SJCRH30 (cell line): ENCODE results near the gene ZNF213. TPM values are rescaled to one million over a fixed set of nuclear protein-coding genes. Genes with fewer than 3 reads are reported as not detected.

Experiments
- DNase-seq, 2 experiments: peaks; one replicate each; pipeline ENCODE4 v3.0.0-alpha.2; 2015 to 2020
- H3K27ac ChIP-seq: fragments of 250-450 bp; sonication (Bioruptor Pico); 2 replicates; pipeline ENCODE4 v1.5.1; 2020; ENCODE audit warnings: mild to moderate bottlenecking, moderate library complexity
- H3K27me3 ChIP-seq: fragments of 250-450 bp; sonication (Bioruptor Pico); 2 replicates; pipeline ENCODE4 v1.5.1; 2020; ENCODE audit warnings: mild to moderate bottlenecking, moderate library complexity
- H3K36me3 ChIP-seq: fragments of 250-450 bp; sonication (Bioruptor Pico); 2 replicates; pipeline ENCODE4 v1.5.1; 2020; ENCODE audit warnings: mild to moderate bottlenecking, moderate library complexity
- H3K4me1 ChIP-seq: fragments of 250-450 bp; sonication (Bioruptor Pico); 2 replicates; pipeline ENCODE4 v1.5.1; 2020; ENCODE audit warnings: mild to moderate bottlenecking, moderate library complexity
- H3K4me3 ChIP-seq: fragments of 250-450 bp; sonication (Bioruptor Pico); 2 replicates; pipeline ENCODE4 v1.5.1; 2020; ENCODE audit warnings: mild to moderate bottlenecking, moderate library complexity
- H3K9me3 ChIP-seq: fragments of 250-450 bp; sonication (Bioruptor Pico); replicated peaks from 2 replicates; pipeline ENCODE4 v1.5.1; 2020; ENCODE audit warnings: mild to moderate bottlenecking, moderate library complexity
- total RNA-seq: library from RNA; depleted of rRNA; stranded (reverse); fragments of >200 nt; shearing (Covaris generic); gene quantifications from 2 replicates; pipeline ENCODE4 v1.2.3, GENCODE V29; 2014

Gene ZNF213
- total RNA-seq, 1 experiment from 2014 or later, result 2.5 TPM

- no peak overlapping the region for H3K27ac ChIP-seq
- no peaks in the 10 kb centered on the region for H3K9me3 ChIP-seq
- DNase-seq, result no peak
- H3K27me3 ChIP-seq, result peaks cover 3% of the 10 kb centered on the region; the same call in 1 of the 2 replicates
- H3K36me3 ChIP-seq, result no peaks in the 10 kb centered on the region; the same call in 1 of the 2 replicates
- H3K4me3 ChIP-seq, result no peak overlapping the region
- H3K4me1 ChIP-seq, result peaks cover 12% of the 10 kb centered on the region; the same call in 1 of the 2 replicates
Observed at GRCh38 chr16:3145660-3146059, 10.8 kb downstream of the ZNF213 start.

DNA sequence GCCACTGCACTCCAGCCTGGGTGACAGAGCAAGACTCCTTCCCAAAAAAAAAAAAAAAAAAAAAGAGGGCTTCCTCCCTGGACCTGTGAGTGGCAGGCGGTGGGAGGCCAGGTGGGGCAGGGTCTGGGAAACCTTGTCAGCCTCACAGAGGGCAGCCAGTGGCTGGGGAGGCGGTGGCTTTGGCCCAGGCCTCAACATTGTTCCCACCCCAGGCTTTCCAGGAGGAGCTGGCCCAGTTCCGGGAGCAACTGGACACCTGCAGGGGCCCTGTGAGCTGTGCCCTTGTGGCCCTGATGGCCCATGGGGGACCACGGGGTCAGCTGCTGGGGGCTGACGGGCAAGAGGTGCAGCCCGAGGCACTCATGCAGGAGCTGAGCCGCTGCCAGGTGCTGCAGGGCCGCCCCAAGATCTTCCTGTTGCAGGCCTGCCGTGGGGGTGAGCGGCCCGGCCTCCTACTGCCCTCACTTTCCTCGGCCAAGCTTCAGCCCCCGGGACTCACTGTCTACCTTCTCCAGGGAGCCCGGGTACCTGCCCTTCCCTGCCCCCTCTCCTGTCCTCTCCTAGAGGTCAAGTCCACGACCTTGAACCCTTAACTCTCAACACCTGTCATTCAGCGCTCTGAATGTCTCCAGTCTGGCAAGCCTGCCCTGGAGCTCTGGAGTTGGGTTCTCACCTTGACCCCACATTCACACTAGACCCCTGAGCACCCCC lies 12.4 kb downstream of the ZNF213 start:
- no peak for DNase-seq
- H3K9me3 ChIP-seq, result no peaks in the 10 kb centered on the region
- no peak overlapping the region for H3K4me3 ChIP-seq
- no peaks in the 10 kb centered on the region for H3K36me3 ChIP-seq
- no peak overlapping the region for H3K27ac ChIP-seq
- H3K27me3 ChIP-seq, result peaks cover 3% of the 10 kb centered on the region; the same call in 1 of the 2 replicates
- peaks cover 12% of the 10 kb centered on the region; the same call in 1 of the 2 replicates for H3K4me1 ChIP-seq

GRCh38 chr16:3147757-3148104 lies 12.9 kb downstream of the ZNF213 start:
- H3K9me3 ChIP-seq, result no peaks in the 10 kb centered on the region
- peaks cover 3% of the 10 kb centered on the region; the same call in 1 of the 2 replicates for H3K27me3 ChIP-seq
- no peak for DNase-seq
- H3K36me3 ChIP-seq, result no peaks in the 10 kb centered on the region
- H3K4me1 ChIP-seq, result peaks cover 12% of the 10 kb centered on the region; the same call in 1 of the 2 replicates
- H3K4me3 ChIP-seq, result no peak overlapping the region
- no peak overlapping the region for H3K27ac ChIP-seq

DNA sequence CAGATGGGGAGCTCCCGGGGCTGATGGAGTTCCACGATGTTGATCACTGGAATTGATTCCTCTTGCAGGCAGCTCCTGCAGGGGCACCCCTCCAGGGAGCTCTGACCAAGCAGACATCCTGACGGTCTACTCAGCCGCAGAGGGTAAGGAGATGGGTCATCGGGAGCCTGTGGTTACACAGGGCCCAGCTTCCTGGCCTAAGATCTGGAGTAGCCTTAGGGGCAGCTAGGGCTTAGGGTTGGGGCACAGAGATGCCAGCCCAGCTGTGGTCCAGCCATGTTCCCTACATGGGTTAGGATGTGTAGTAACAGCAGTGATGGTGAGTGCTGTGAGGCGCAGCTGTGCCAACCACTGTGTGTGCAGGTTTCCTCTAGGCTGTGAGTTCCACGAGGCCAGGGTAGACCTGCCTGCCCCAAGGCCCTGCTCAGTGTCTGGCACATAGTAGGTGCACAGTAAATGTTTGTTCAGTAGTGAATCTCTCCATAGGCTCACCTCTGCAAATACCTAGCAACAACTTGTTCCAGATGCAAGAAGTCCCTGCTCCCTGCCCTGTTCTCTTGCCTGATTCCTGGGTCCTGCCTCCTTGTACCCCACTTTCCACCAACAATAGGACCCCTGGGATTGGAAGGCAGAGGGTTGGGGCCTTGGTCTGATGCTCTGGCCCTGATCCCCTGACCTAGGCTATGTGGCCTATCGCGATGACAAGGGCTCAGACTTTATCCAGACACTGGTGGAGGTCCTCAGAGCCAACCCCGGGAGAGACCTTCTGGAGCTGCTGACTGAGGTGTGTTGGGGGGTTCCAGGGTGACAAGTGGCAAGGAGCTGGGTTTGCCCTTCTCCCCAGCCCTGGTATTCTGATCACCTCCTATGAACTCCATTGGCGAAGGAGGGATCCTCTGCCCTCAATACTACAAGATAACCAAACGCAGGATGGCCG lies 13.7 kb downstream of the ZNF213 start:
- Histone ChIP-seq H3K36me3 (no peaks in the 10 kb centered on the region), H3K4me1 (peaks cover 12% of the 10 kb centered on the region; the same call in 1 of the 2 replicates), H3K27ac (no peak overlapping the region), H3K9me3 (no peaks in the 10 kb centered on the region), H3K4me3 (no peak overlapping the region), H3K27me3 (peaks cover 3% of the 10 kb centered on the region; the same call in 1 of the 2 replicates)
- DNase-seq, result no peak

DNA sequence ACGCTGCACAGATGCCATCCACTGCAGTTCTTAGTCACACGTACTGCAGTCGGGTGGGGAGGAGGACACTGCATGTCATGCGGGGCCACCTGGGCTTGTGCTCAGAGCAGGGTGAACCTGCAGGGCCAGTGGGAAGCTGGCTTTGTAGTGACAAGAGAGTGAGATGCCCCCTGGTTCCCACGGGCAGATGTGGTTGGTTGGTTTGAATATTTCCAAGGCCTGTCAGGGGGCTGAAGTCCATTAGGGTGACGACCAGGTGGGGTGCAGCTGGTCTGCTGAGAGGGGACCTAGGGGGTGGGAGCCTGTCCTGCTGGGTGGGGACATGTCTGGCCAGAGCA lies 14.3 kb downstream of the ZNF213 start:
- no peaks in the 10 kb centered on the region for H3K36me3 ChIP-seq
- no peaks in the 10 kb centered on the region for H3K9me3 ChIP-seq
- H3K4me3 ChIP-seq, result peak overlapping the region; percentile 61
- no peak overlapping the region for H3K27ac ChIP-seq
- no peak for DNase-seq
- H3K27me3 ChIP-seq, result peaks cover 3% of the 10 kb centered on the region; the same call in 1 of the 2 replicates
- H3K4me1 ChIP-seq, result peaks cover 8% of the 10 kb centered on the region; the same call in 1 of the 2 replicates

- H3K4me1 ChIP-seq, result peaks cover 2% of the 10 kb centered on the region; the same call in 1 of the 2 replicates
- H3K36me3 ChIP-seq, result no peaks in the 10 kb centered on the region
- peak overlapping the region; percentile 61 for H3K4me3 ChIP-seq
- H3K27ac ChIP-seq, result peak overlapping the region; percentile 10; the same call in 1 of the 2 replicates
- no peaks in the 10 kb centered on the region for H3K9me3 ChIP-seq
- peak; percentile 64 to 73 for DNase-seq
- H3K27me3 ChIP-seq, result peaks cover 3% of the 10 kb centered on the region; the same call in 1 of the 2 replicates
Observed at GRCh38 chr16:3149630-3150345, 15.0 kb downstream of the ZNF213 start.

DNA sequence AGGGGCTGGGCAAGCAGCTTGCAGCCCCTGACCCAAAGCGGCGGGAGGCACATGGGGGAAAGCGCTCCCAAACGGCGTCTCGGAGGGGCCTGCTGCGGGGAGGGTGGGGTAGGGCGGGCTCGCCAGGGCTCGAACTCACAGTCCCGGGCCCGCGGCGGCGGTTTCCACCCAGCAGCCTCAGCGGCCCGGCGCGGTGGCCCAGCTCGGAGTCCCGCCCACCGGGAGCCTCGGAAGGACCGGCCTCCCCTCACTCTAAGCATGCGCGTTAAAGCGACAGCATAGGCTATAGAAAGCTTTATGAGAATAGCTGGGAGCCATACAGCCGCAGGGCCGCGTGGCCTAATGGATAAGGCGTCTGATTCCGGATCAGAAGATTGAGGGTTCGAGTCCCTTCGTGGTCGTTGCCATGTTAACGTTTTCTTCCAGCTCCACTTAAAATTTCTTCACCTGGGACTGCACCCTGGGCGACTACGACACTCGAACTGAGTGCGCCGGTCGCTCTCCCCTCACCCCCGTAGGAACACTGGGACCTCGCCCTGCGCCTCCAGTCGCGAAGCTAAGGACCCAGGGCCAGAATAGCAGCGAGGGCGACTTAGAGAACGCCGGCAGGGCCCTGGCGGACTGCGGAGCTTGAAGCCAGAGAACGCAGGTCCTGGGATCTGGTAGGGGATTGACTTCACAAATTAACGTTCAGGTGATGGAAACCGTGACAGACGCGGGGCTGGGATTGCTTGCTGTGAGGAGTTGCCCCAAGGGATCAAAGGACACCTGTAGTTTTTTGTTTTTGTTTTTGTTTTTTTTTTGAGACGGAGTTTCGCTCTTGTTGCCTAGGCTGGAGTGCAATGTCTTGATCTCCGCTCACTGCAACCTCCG lies 15.8 kb downstream of the ZNF213 start:
- no peaks in the 10 kb centered on the region for H3K4me1 ChIP-seq
- DNase-seq, result peak; percentile 94 to 98
- no peaks in the 10 kb centered on the region for H3K36me3 ChIP-seq
- peaks cover 2% of the 10 kb centered on the region; the same call in 1 of the 2 replicates for H3K27me3 ChIP-seq
- peak overlapping the region; percentile 61 for H3K4me3 ChIP-seq
- peak overlapping the region; percentile 10; the same call in 1 of the 2 replicates for H3K27ac ChIP-seq
- no peaks in the 10 kb centered on the region for H3K9me3 ChIP-seq

DNA sequence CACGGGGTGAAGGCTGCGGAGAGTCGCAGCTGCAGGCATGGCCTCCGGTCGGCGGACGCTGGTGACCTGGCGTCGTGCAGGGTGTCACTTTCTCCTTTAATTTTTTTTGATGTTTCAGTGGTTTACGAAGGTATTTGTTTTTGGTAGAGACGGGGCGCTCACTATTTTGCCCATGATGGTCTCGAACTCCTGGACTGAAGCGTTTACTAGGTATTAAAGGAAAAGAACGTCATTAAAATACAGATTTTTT lies 17.1 kb downstream of the ZNF213 start:
- Histone ChIP-seq H3K4me1 (no peaks in the 10 kb centered on the region), H3K27me3 (no peaks in the 10 kb centered on the region; the same call in 1 of the 2 replicates), H3K9me3 (no peaks in the 10 kb centered on the region), H3K4me3 (peak overlapping the region; percentile 52), H3K27ac (no peak overlapping the region), H3K36me3 (no peaks in the 10 kb centered on the region)
- DNase-seq, result no peak

- peak; percentile 90 to 96 for DNase-seq
Observed at GRCh38 chr16:3152277-3152990, 17.6 kb downstream of the ZNF213 start.

GRCh38 chr16:3152991-3153368 lies 18.2 kb downstream of the ZNF213 start:
- H3K36me3 ChIP-seq, result no peaks in the 10 kb centered on the region
- no peaks in the 10 kb centered on the region for H3K4me1 ChIP-seq
- no peak overlapping the region for H3K27ac ChIP-seq
- no peaks in the 10 kb centered on the region for H3K9me3 ChIP-seq
- H3K27me3 ChIP-seq, result no peaks in the 10 kb centered on the region; the same call in 1 of the 2 replicates
- DNase-seq, result no peak
- peak overlapping the region; percentile 52; the same call in 1 of the 2 replicates for H3K4me3 ChIP-seq

More at GRCh38 chr16:3152277-3152990, 17.6 kb downstream of the ZNF213 start:
- no peaks in the 10 kb centered on the region for H3K36me3 ChIP-seq
- H3K27ac ChIP-seq, result no peak overlapping the region
- H3K4me3 ChIP-seq, result peak overlapping the region; percentile 52
- H3K27me3 ChIP-seq, result no peaks in the 10 kb centered on the region; the same call in 1 of the 2 replicates
- H3K9me3 ChIP-seq, result no peaks in the 10 kb centered on the region
- no peaks in the 10 kb centered on the region for H3K4me1 ChIP-seq

GRCh38 chr16:3155181-3155580 lies 20.4 kb downstream of the ZNF213 start:
- DNase-seq, result no peak
- Histone ChIP-seq H3K27ac (no peak overlapping the region), H3K4me3 (no peak overlapping the region), H3K4me1 (no peaks in the 10 kb centered on the region), H3K9me3 (no peaks in the 10 kb centered on the region), H3K27me3 (no peaks in the 10 kb centered on the region), H3K36me3 (no peaks in the 10 kb centered on the region)

DNA sequence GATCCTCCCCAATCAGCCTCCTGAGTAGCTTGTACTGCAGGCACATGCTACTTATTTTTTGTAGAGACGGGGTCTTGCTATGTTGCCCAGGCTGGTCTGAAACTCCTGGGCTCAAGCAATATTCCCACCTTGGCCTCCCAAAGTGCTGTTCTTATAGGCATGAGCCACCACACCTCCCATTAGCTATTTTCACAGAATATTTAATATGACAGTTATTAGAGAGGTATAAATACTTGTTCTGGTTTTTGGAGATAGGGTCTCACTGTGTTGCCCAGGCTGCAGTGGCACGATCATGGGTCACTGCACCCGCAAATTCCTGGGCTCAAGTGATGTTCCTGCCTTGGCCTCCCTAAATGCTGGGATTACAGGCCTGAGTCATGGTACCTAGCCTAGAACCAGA lies 21.1 kb downstream of the ZNF213 start:
- Histone ChIP-seq H3K4me3 (no peak overlapping the region), H3K36me3 (no peaks in the 10 kb centered on the region), H3K9me3 (no peaks in the 10 kb centered on the region), H3K27me3 (no peaks in the 10 kb centered on the region), H3K27ac (no peak overlapping the region), H3K4me1 (no peaks in the 10 kb centered on the region)
- DNase-seq, result no peak

GRCh38 chr16:3157229-3158025 lies 22.6 kb downstream of the ZNF213 start:
- Histone ChIP-seq H3K27ac (no peak overlapping the region), H3K9me3 (no peaks in the 10 kb centered on the region)

More at GRCh38 chr16:3157229-3158025, 22.6 kb downstream of the ZNF213 start:
- no peaks in the 10 kb centered on the region for H3K36me3 ChIP-seq
- H3K4me3 ChIP-seq, result peak overlapping the region; percentile 73
- H3K4me1 ChIP-seq, result no peaks in the 10 kb centered on the region
- DNase-seq, result peak; percentile 84 to 90
- H3K27me3 ChIP-seq, result no peaks in the 10 kb centered on the region
